OCI-LY7 (cell line): Measurements from ENCODE around the gene GNRH2. TPM values are rescaled to one million over a fixed set of nuclear protein-coding genes. Genes with fewer than 3 reads are reported as not detected.
"Not testable (repeated sequence)": the region's sequence is repeated elsewhere in the genome, so short reads cannot be mapped to it uniquely, and the experiment has no call there.

ENCODE experiments used
- BruUV-seq: library from RNA; stranded (reverse); fragments of 400-500 nt; replicated peaks from 2 replicates; lab custom pipeline; 2021; lab: Mats Ljungman, UMichigan
- CTCF ChIA-PET: fragments of 300-600 bp; sonication (Branson Sonifier 250); formaldehyde crosslinking; loops from one replicate; lab custom pipeline; 2022; ENCODE audit warnings: antibody characterized with exemption; ENCODE audit not compliant: unreplicated experiment; lab: Charles Lee
- POLR2A ChIA-PET: fragments of 300-600 bp; sonication (Branson Sonifier 250); formaldehyde crosslinking; loops from one replicate; lab custom pipeline; 2022; ENCODE audit warnings: antibody characterized with exemption; lab: Charles Lee
- DNase-seq: peaks from one replicate; pipeline ENCODE4 v3.0.0-alpha.2; 2015; ENCODE audit warnings: low spot score
- H2AFZ ChIP-seq: fragments of 200-600 bp; sonication (generic), shearing (Covaris generic); 2 replicates; pipeline ENCODE4 v1.6.1; 2014; ENCODE audit warnings: mild to moderate bottlenecking, antibody characterized with exemption, low read length, moderate library complexity
- H3K27ac ChIP-seq: fragments of 200-600 bp; sonication (generic); 2 replicates; pipeline ENCODE4 v1.5.1; 2014; ENCODE audit warnings: mixed run types, low read depth, mild to moderate bottlenecking, moderate library complexity, low read length, inconsistent platforms; ENCODE audit not compliant: poor library complexity, severe bottlenecking
- H3K36me3 ChIP-seq: fragments of 200-600 bp; sonication (generic); 2 replicates; pipeline ENCODE4 v1.6.1; 2014; ENCODE audit warnings: mild to moderate bottlenecking, antibody characterized with exemption, low read length, moderate library complexity, mixed read lengths; ENCODE audit not compliant: insufficient read depth
- H3K4me1 ChIP-seq: fragments of 200-600 bp; sonication (generic); 2 replicates; pipeline ENCODE4 v1.5.1; 2014; ENCODE audit warnings: mild to moderate bottlenecking, low read length; ENCODE audit not compliant: insufficient read depth, poor library complexity, severe bottlenecking
- H3K4me2 ChIP-seq: fragments of 200-600 bp; sonication (generic); 2 replicates; pipeline ENCODE4 v1.6.1; 2014; ENCODE audit warnings: mild to moderate bottlenecking, low read length
- H3K4me3 ChIP-seq: fragments of 200-600 bp; sonication (generic); 2 replicates; pipeline ENCODE4 v1.5.1; 2014; ENCODE audit warnings: mild to moderate bottlenecking, low read depth, low read length; ENCODE audit not compliant: poor library complexity, severe bottlenecking
- H3K79me2 ChIP-seq: fragments of 200-600 bp; sonication (generic); 2 replicates; pipeline ENCODE4 v1.6.1; 2016; ENCODE audit warnings: low read depth, mild to moderate bottlenecking, low read length, moderate library complexity, mixed read lengths; ENCODE audit not compliant: insufficient read depth
- H3K9me2 ChIP-seq: fragments of 200-600 bp; sonication (generic); 2 replicates; pipeline ENCODE4 v1.6.1; 2016; ENCODE audit warnings: mild to moderate bottlenecking, low read length, mixed read lengths; ENCODE audit not compliant: insufficient read depth
- H3K9me3 ChIP-seq: fragments of 200-600 bp; sonication (generic); 2 replicates; pipeline ENCODE4 v1.6.1; 2014; ENCODE audit warnings: mild to moderate bottlenecking, mixed run types, low read length, mixed read lengths
- H4K20me1 ChIP-seq: fragments of 200-600 bp; sonication (generic); 2 replicates; pipeline ENCODE4 v1.6.1; 2014; ENCODE audit warnings: mild to moderate bottlenecking, antibody characterized with exemption, low read length, moderate library complexity, mixed read lengths; ENCODE audit not compliant: insufficient read depth
- CTCF ChIP-seq: fragments of 200-600 bp; sonication (generic); conservative IDR thresholded peaks from 2 replicates; pipeline ENCODE4 v1.5.1; 2014; ENCODE audit warnings: mild to moderate bottlenecking, antibody characterized with exemption, low read length, moderate library complexity, mixed read lengths
- EZH2phosphoT487 ChIP-seq: fragments of 200-600 bp; sonication (generic); IDR thresholded peaks from 2 replicates; pipeline ENCODE4 v1.6.1; 2018; ENCODE audit warnings: low read depth, borderline replicate concordance, mild to moderate bottlenecking, mixed run types, antibody characterized with exemption, low read length, moderate library complexity, mixed read lengths
- intact Hi-C: fragments of 100-400 bp; cut with micrococcal nuclease; formaldehyde crosslinking; loops from one replicate; pipeline ENCODE4 v1.10.0; 2022; ENCODE audit not compliant: unreplicated experiment
- total RNA-seq, 2 experiments: library from RNA; depleted of rRNA in 1 of 2; stranded (reverse); fragments of >200 nt in 1 of 2; shearing (Covaris generic) in 1 of 2; gene quantifications; 2 replicates each; pipeline ENCODE4 v1.2.3, GENCODE V29; 2014 to 2022

GNRH2 gene
- total RNA-seq, 2 experiments from 2014 or later, result 0.44 to 0.61 TPM

DNA sequence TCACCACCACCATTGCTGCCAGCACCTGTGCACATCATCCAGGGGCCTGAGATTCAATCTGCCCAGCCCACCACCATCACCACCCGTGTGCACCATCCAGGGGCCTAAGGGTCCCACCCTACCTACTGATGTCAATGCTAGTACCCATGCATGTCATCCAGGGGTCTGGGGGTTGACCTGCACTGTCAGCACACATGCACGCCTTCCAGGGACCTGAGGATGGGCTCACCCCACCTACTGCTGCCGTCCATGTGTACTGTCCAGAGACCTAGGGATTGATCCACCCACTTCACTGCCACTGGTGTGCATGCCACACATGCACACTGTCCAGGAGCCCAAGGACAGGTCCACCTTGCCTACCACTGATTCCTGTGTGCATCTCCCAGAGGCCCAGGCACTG is 16.1 kb downstream of the GNRH2 start:
- H3K79me2 ChIP-seq, result no peaks in the 10 kb centered on the region
- H3K4me3 ChIP-seq, result no peak overlapping the region
- H3K4me2 ChIP-seq, result no peak overlapping the region
- TF ChIP-seq CTCF (no peak), EZH2phosphoT487 (no peak)
- no peak overlapping the region for H3K27ac ChIP-seq
- DNase-seq, result no peak
- H3K9me3 ChIP-seq, result no peaks in the 10 kb centered on the region
- CTCF ChIA-PET, result no interaction called here
- no peaks in the 10 kb centered on the region for H4K20me1 ChIP-seq
- no peaks in the 10 kb centered on the region for H3K4me1 ChIP-seq
- H2AFZ ChIP-seq, result no peak overlapping the region
- POLR2A ChIA-PET, result no interaction called here
- intact Hi-C loops, result no loop called here
- H3K36me3 ChIP-seq, result no peaks in the 10 kb centered on the region
- H3K9me2 ChIP-seq, result no peaks in the 10 kb centered on the region
- no TSS peak for BruUV-seq

DNA sequence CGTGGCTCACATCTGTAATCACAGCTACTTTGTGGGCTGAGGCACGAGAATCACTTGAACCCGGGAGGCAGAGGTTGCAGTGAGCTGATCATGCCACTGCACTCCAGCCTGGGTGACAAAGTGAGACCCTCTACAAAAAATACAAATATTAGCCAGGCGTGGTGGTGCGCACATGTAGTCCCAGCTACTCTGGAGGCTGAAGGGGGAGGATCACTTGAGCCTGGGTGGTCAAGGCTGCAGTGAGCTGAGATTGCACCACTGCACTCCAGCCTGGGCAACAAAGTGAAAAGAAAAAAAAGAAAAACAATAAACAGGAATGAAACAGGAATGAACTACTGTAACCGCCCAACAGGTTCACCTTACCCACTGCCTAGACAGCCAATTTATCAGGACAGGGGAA is 20.7 kb downstream of the GNRH2 start:
- H2AFZ ChIP-seq, H3K4me1 ChIP-seq, POLR2A ChIA-PET, intact Hi-C loops, BruUV-seq, DNase-seq, H4K20me1 ChIP-seq, H3K4me2 ChIP-seq, H3K9me2 ChIP-seq, H3K9me3 ChIP-seq, H3K36me3 ChIP-seq, H3K79me2 ChIP-seq, H3K27ac ChIP-seq, CTCF ChIA-PET, H3K4me3 ChIP-seq: not testable (repeated sequence)

GRCh38 chr20:3067139-3068014 is 24.0 kb downstream of the GNRH2 start:
- DNase-seq, result no peak
- ChIA-PET POLR2A (interaction anchor here (0.6 kb wide), 1 partner anchor 151 kb away, joined by 4 read pairs; no protein-coding TSS in a partner anchor), CTCF (no interaction called here)
- H3K27ac ChIP-seq, result no peak overlapping the region
- no peaks in the 10 kb centered on the region for H4K20me1 ChIP-seq
- no TSS peak for BruUV-seq
- TF ChIP-seq CTCF (no peak), EZH2phosphoT487 (no peak)
- no peak overlapping the region for H3K4me3 ChIP-seq
- H3K4me2 ChIP-seq, result no peak overlapping the region
- intact Hi-C loops, result no loop called here
- H3K9me3 ChIP-seq, result no peaks in the 10 kb centered on the region
- no peaks in the 10 kb centered on the region for H3K9me2 ChIP-seq
- no peak overlapping the region for H2AFZ ChIP-seq
- H3K79me2 ChIP-seq, result no peaks in the 10 kb centered on the region
- no peaks in the 10 kb centered on the region for H3K4me1 ChIP-seq
- no peaks in the 10 kb centered on the region for H3K36me3 ChIP-seq
